Measurements from ENCODE around the gene STUB1.
A peak's percentile ranks its signal among the peaks of the same experiment; 100 is the strongest.

STUB1 gene

GRCh38 chr16:644556-644955 is 35.7 kb upstream of the STUB1 start:
- no peak for TF ChIP-seq CTCF (IDR thresholded peaks at IDR 0.05; ENCODE audit: extremely low read depth, insufficient read depth, missing control alignments)
- DNase-seq (ENCODE audit: low spot score) = no peak
- in situ Hi-C loops (cut with MboI; ENCODE audit: low pct_unique_long_range_greater_than_20kb, low sequenced_read_pairs, unreplicated experiment) = no loop called here

- in situ Hi-C loops (cut with MboI; ENCODE audit: low pct_unique_long_range_greater_than_20kb, low sequenced_read_pairs, unreplicated experiment) = no loop called here
- no peak for TF ChIP-seq CTCF (IDR thresholded peaks at IDR 0.05; ENCODE audit: extremely low read depth, insufficient read depth, missing control alignments)
- DNase-seq (ENCODE audit: low spot score) = no peak
Measured at GRCh38 chr16:645852-646678, 34.1 kb upstream of the STUB1 start.

GRCh38 chr16:646679-647172 is 33.5 kb upstream of the STUB1 start:
- DNase-seq (ENCODE audit: low spot score) = no peak
- in situ Hi-C loops (cut with MboI; ENCODE audit: low pct_unique_long_range_greater_than_20kb, low sequenced_read_pairs, unreplicated experiment) = no loop called here
- TF ChIP-seq CTCF (IDR thresholded peaks at IDR 0.05; ENCODE audit: extremely low read depth, insufficient read depth, missing control alignments) = no peak

GRCh38 chr16:647173-647902 is 32.9 kb upstream of the STUB1 start:
- TF ChIP-seq CTCF (IDR thresholded peaks at IDR 0.05; ENCODE audit: extremely low read depth, insufficient read depth, missing control alignments) = no peak
- in situ Hi-C loops (cut with MboI; ENCODE audit: low pct_unique_long_range_greater_than_20kb, low sequenced_read_pairs, unreplicated experiment) = no loop called here
- no peak for DNase-seq (ENCODE audit: low spot score)

GRCh38 chr16:648071-648780 is 32.0 kb upstream of the STUB1 start:
- peak; percentile 78 for DNase-seq (ENCODE audit: low spot score)
- in situ Hi-C loops (cut with MboI; ENCODE audit: low pct_unique_long_range_greater_than_20kb, low sequenced_read_pairs, unreplicated experiment) = no loop called here
- TF ChIP-seq CTCF (IDR thresholded peaks at IDR 0.05; ENCODE audit: extremely low read depth, insufficient read depth, missing control alignments) = peak; percentile 70
